ENCODE results near the gene IDNK.

The IDNK gene

DNA sequence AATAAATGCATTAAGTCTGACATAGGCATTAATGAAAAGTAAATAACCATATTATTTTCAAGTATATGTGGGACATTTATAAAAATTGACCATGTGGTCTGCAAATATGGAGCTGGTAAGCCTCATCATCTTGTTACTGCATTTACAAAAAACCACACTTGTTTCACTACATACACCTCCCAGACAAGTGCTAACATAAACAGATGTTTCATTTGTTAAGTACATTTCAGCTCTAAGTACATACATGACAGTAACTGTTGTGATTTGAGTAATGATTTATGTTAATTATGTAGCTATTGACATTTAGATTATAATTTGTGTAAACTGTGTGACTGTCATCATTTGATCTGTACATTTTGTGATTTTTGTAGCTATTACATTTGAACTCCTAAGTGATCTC, 13.9 kb downstream of the IDNK start:
- Histone ChIP-seq H3K27ac (ENCODE audit: low read depth, low read length) (no peak overlapping the region), H3K4me1 (ENCODE audit: control insufficient read depth, insufficient read depth, low read length) (no peaks in the 10 kb centered on the region), H3K27me3 (ENCODE audit: control insufficient read depth, insufficient read depth, low read length) (no peaks in the 10 kb centered on the region), H3K9me3 (ENCODE audit: control insufficient read depth, insufficient read depth, low read depth, low read length) (no peaks in the 10 kb centered on the region), H3K4me3 (ENCODE audit: low read depth, low read length) (no peak overlapping the region), H3K36me3 (ENCODE audit: control insufficient read depth, insufficient read depth, low read length) (no peaks in the 10 kb centered on the region), H3K9ac (ENCODE audit: low read length) (no peak overlapping the region)

DNA sequence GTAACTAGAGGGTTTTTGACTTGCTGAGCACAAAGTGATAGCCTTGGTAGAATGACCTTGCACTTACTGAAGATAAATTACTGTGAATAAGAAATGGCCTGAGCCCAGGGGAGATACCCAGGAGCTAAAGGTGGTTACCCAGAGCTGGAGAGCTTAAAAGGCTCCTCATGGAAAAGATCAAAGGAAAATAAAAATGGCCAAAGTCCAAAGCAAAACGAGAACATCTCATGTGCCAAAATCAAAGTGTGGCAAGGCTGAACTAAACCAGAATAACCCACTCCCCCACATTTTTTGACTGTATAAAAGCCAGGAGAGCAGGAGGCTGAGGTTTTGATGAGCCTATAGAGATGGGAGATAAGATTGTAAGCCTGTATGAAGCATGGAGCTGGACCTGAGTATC, 14.4 kb downstream of the IDNK start:
- Histone ChIP-seq H3K27me3 (ENCODE audit: control insufficient read depth, insufficient read depth, low read length) (no peaks in the 10 kb centered on the region), H3K27ac (ENCODE audit: low read depth, low read length) (no peak overlapping the region)

DNA sequence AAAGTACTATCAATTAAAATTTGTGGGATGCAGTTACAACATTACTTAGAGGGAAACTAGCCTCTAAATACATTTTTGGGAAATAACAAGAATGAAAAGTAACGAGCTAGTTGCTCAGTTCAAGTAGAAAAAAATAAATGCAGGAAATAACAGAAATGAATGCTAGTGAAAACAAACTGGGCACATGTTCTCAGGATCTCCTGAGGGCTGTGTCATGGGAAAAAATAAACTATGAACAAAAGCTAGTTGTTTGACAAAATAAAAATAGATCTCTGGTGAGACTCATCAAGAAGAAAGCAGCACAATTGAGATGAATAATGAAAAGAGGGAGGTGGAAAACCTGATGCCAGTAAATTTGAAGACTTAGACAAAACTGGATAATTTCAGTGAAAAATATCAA, 16.3 kb downstream of the IDNK start:
- H3K27ac ChIP-seq (ENCODE audit: low read depth, low read length), result no peak overlapping the region
- no peaks in the 10 kb centered on the region for H3K27me3 ChIP-seq (ENCODE audit: control insufficient read depth, insufficient read depth, low read length)
- no peak overlapping the region for H3K9ac ChIP-seq (ENCODE audit: low read length)
- no peak overlapping the region for H3K4me3 ChIP-seq (ENCODE audit: low read depth, low read length)
- no peaks in the 10 kb centered on the region for H3K4me1 ChIP-seq (ENCODE audit: control insufficient read depth, insufficient read depth, low read length)
- H3K9me3 ChIP-seq (ENCODE audit: control insufficient read depth, insufficient read depth, low read depth, low read length), result no peaks in the 10 kb centered on the region
- 0 out of 2 replicates have a peak, but pooled peaks cover 2% of the 10 kb centered on the region for H3K36me3 ChIP-seq (ENCODE audit: control insufficient read depth, insufficient read depth, low read length)

More for the DNA sequence above, 14.4 kb downstream of the IDNK start:
- no peaks in the 10 kb centered on the region for H3K36me3 ChIP-seq (ENCODE audit: control insufficient read depth, insufficient read depth, low read length)
- no peaks in the 10 kb centered on the region for H3K4me1 ChIP-seq (ENCODE audit: control insufficient read depth, insufficient read depth, low read length)
- no peak overlapping the region for H3K4me3 ChIP-seq (ENCODE audit: low read depth, low read length)
- no peak overlapping the region for H3K9ac ChIP-seq (ENCODE audit: low read length)
- H3K9me3 ChIP-seq (ENCODE audit: control insufficient read depth, insufficient read depth, low read depth, low read length), result no peaks in the 10 kb centered on the region

DNA sequence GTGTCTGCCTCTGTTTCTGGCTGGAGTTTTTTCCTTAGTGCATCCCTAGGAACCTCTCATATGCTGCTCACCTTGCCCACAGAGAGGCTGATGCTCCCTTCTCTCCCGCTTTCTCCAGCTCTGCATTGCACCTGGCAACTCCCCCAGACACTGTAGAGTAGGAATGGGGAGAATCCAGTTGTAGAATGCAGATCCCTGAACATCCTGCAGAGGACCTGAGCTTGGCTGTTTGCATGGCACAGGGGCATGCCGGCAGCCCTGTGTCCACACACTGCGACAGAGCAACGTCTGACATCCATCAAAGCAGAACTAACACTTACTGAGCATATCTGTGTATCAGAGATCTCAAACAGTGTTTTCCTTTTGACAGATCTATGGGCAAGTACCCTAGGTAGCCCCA, 19.9 kb downstream of the IDNK start:
- peaks cover 13% of the 10 kb centered on the region; the same call in 1 of the 2 replicates for H3K36me3 ChIP-seq (ENCODE audit: control insufficient read depth, insufficient read depth, low read length)
- no peaks in the 10 kb centered on the region for H3K27me3 ChIP-seq (ENCODE audit: control insufficient read depth, insufficient read depth, low read length)
- H3K27ac ChIP-seq (ENCODE audit: low read depth, low read length), result no peak overlapping the region
- H3K4me1 ChIP-seq (ENCODE audit: control insufficient read depth, insufficient read depth, low read length), result no peaks in the 10 kb centered on the region
- no peak overlapping the region for H3K9ac ChIP-seq (ENCODE audit: low read length)
- H3K9me3 ChIP-seq (ENCODE audit: control insufficient read depth, insufficient read depth, low read depth, low read length), result no peaks in the 10 kb centered on the region
- H3K4me3 ChIP-seq (ENCODE audit: low read depth, low read length), result no peak overlapping the region

DNA sequence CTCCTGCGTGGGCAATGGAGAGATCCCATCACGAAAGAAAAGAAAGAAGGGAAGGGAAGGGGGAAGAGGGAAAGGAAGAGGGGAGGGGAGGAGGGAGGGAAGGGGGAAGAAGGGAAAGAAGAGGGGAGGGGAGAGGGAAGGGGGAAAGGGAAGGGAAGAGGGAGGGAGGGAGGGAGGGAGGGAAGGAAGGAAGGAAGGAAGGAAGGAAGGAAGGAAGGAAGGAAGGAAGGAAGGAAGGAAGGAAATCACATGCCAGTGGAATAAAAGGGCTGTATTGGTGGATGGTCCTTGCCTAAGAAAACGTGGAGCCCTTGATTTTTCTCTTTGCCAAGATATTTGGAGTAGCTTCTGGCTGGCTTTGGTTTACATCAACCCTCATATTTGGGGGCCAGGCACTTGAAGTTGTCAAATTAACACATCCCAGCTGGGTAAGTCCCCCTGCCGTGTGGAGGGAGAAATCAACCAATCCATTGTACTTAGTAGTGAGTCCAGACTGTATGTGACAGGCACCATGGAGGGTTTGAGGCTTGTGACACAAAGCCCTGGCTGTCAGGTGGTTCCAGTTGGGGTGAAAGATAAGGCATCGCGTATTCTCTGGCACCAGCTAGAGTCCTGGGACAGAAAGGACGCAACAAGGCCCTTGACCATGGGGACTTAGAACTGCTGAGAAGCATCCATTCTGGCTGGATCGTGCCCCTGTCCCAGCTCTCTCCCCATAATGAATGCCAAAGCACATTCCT, 23.7 kb downstream of the IDNK start:
- peaks cover 3% of the 10 kb centered on the region; the same call in 1 of the 2 replicates for H3K9me3 ChIP-seq (ENCODE audit: control insufficient read depth, insufficient read depth, low read depth, low read length)
- no peak overlapping the region for H3K4me3 ChIP-seq (ENCODE audit: low read depth, low read length)
- peaks cover 6% of the 10 kb centered on the region; the same call in 1 of the 2 replicates for H3K4me1 ChIP-seq (ENCODE audit: control insufficient read depth, insufficient read depth, low read length)
- H3K9ac ChIP-seq (ENCODE audit: low read length), result no peak overlapping the region
- no peak overlapping the region for H3K27ac ChIP-seq (ENCODE audit: low read depth, low read length)
- H3K27me3 ChIP-seq (ENCODE audit: control insufficient read depth, insufficient read depth, low read length), result no peaks in the 10 kb centered on the region
- H3K36me3 ChIP-seq (ENCODE audit: control insufficient read depth, insufficient read depth, low read length), result peaks cover 29% of the 10 kb centered on the region

DNA sequence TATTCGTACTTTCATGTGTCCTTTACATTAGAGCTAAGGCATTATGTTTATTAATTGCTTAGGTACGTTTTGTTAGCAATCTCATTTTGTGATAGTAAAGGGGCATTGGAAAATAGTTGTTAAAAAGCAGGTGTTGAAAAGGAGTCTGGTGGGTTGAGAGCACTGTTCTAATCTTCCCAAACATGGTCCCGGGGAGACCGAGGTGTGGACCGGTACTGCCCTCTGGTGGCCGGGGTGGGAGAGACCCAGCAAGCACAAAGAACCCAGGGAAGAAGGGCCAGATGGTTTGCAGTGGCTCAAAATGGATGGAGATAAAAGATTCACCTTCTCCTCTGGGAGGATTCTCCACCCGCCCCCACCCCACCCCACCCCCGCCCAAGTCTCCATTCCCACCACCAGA, 26.1 kb downstream of the IDNK start:
- H3K4me3 ChIP-seq (ENCODE audit: low read depth, low read length), result no peak overlapping the region
- peaks cover 6% of the 10 kb centered on the region; the same call in 1 of the 2 replicates for H3K4me1 ChIP-seq (ENCODE audit: control insufficient read depth, insufficient read depth, low read length)
- H3K9ac ChIP-seq (ENCODE audit: low read length), result no peak overlapping the region
- H3K9me3 ChIP-seq (ENCODE audit: control insufficient read depth, insufficient read depth, low read depth, low read length), result peaks cover 7% of the 10 kb centered on the region; the same call in 1 of the 2 replicates
- H3K27ac ChIP-seq (ENCODE audit: low read depth, low read length), result no peak overlapping the region
- H3K27me3 ChIP-seq (ENCODE audit: control insufficient read depth, insufficient read depth, low read length), result no peaks in the 10 kb centered on the region
- peaks cover 46% of the 10 kb centered on the region for H3K36me3 ChIP-seq (ENCODE audit: control insufficient read depth, insufficient read depth, low read length)

DNA sequence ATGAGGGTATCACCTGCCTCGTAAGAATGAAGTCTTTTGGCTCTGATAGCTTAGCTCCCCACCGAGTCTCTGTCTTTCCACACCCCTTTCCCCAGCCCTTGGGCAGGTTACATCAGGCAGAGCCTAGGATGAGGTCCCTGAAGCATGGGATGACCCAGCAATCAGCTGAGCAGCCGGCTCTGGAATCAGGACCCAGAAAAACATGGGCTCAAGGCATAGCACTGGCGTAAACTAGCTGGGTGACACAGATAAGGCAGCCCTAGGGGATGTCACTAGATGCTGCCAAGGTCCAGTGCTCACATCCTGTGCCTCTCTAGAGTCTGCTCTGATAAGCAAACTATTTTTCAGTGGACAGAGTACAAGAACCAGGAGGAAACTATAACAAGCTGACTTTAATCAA, 26.6 kb downstream of the IDNK start:
- Histone ChIP-seq H3K27ac (ENCODE audit: low read depth, low read length) (peak overlapping the region; percentile 63; the same call in 1 of the 2 replicates), H3K27me3 (ENCODE audit: control insufficient read depth, insufficient read depth, low read length) (no peaks in the 10 kb centered on the region), H3K9ac (ENCODE audit: low read length) (peak overlapping the region; percentile 44), H3K9me3 (ENCODE audit: control insufficient read depth, insufficient read depth, low read depth, low read length) (peaks cover 7% of the 10 kb centered on the region; the same call in 1 of the 2 replicates), H3K4me1 (ENCODE audit: control insufficient read depth, insufficient read depth, low read length) (peaks cover 6% of the 10 kb centered on the region; the same call in 1 of the 2 replicates), H3K36me3 (ENCODE audit: control insufficient read depth, insufficient read depth, low read length) (peaks cover 49% of the 10 kb centered on the region), H3K4me3 (ENCODE audit: low read depth, low read length) (no peak overlapping the region)

DNA sequence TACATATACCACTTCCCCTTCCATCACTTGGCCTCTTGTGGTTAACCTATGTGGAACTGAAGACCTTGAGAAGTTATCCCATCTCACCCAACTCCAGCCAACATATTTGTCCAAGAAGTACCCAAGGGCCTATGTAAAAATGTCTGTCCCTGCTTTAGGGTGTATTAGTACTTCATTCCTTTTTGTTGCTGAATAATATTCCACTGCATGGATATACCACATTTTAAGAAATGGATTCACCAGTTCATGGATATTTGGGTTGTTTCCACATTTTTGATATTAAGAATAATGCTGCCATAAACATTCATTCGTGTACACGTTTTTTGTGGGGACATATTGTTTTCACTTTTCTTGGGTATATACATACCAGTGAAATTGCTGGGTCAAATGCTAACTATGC, 28.6 kb downstream of the IDNK start:
- peaks cover 66% of the 10 kb centered on the region for H3K36me3 ChIP-seq (ENCODE audit: control insufficient read depth, insufficient read depth, low read length)
- H3K9me3 ChIP-seq (ENCODE audit: control insufficient read depth, insufficient read depth, low read depth, low read length), result peaks cover 7% of the 10 kb centered on the region; the same call in 1 of the 2 replicates
- no peaks in the 10 kb centered on the region for H3K27me3 ChIP-seq (ENCODE audit: control insufficient read depth, insufficient read depth, low read length)
- peaks cover 6% of the 10 kb centered on the region; the same call in 1 of the 2 replicates for H3K4me1 ChIP-seq (ENCODE audit: control insufficient read depth, insufficient read depth, low read length)
- no peak overlapping the region for H3K9ac ChIP-seq (ENCODE audit: low read length)
- no peak overlapping the region for H3K4me3 ChIP-seq (ENCODE audit: low read depth, low read length)
- H3K27ac ChIP-seq (ENCODE audit: low read depth, low read length), result no peak overlapping the region

DNA sequence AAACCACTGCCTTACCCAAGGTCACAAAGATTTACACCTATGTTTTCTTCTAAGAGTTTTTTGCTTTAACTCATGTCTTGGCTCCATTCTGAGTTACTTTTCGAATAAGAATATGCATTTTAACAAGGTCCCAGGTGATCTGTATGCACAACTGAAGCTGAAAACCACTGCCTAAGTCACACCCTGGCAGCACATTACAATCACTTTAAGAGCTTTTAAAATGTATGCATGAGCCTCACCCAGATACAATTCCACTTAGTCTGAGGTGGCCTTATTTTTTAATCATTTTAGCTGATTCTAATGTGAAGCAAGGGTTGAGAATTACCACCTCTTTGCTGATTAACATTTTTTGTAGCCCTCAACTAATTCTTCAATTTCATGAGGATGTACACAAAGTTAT, 29.5 kb downstream of the IDNK start:
- no peak overlapping the region for H3K4me3 ChIP-seq (ENCODE audit: low read depth, low read length)
- peaks cover 7% of the 10 kb centered on the region; the same call in 1 of the 2 replicates for H3K9me3 ChIP-seq (ENCODE audit: control insufficient read depth, insufficient read depth, low read depth, low read length)
- no peaks in the 10 kb centered on the region for H3K27me3 ChIP-seq (ENCODE audit: control insufficient read depth, insufficient read depth, low read length)
- H3K36me3 ChIP-seq (ENCODE audit: control insufficient read depth, insufficient read depth, low read length), result peaks cover 72% of the 10 kb centered on the region
- no peak overlapping the region for H3K9ac ChIP-seq (ENCODE audit: low read length)
- peaks cover 6% of the 10 kb centered on the region; the same call in 1 of the 2 replicates for H3K4me1 ChIP-seq (ENCODE audit: control insufficient read depth, insufficient read depth, low read length)
- H3K27ac ChIP-seq (ENCODE audit: low read depth, low read length), result no peak overlapping the region

DNA sequence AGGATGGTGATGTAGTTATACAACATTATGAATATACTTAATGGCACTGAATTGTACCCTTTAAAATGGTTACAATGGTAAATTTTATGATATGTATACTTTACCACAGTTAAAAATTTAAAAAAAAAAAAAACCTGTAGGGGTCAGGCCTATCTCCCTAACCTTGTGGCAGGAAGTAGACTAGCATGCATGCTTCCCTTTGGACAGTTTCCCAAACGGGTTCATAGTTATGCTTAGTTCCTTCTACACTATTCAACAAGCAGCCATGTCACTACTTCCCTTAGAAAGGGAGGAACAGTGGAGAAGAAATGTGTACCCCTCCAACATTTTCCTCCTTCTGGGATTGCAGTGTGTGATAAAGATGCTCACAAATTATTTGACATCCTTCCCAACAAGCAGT, 32.5 kb downstream of the IDNK start:
- H3K9ac ChIP-seq (ENCODE audit: low read length), result no peak overlapping the region
- no peak overlapping the region for H3K4me3 ChIP-seq (ENCODE audit: low read depth, low read length)
- no peaks in the 10 kb centered on the region for H3K27me3 ChIP-seq (ENCODE audit: control insufficient read depth, insufficient read depth, low read length)
- H3K9me3 ChIP-seq (ENCODE audit: control insufficient read depth, insufficient read depth, low read depth, low read length), result peaks cover 7% of the 10 kb centered on the region; the same call in 1 of the 2 replicates
- no peaks in the 10 kb centered on the region for H3K4me1 ChIP-seq (ENCODE audit: control insufficient read depth, insufficient read depth, low read length)
- H3K36me3 ChIP-seq (ENCODE audit: control insufficient read depth, insufficient read depth, low read length), result peaks cover 88% of the 10 kb centered on the region
- H3K27ac ChIP-seq (ENCODE audit: low read depth, low read length), result no peak overlapping the region

DNA sequence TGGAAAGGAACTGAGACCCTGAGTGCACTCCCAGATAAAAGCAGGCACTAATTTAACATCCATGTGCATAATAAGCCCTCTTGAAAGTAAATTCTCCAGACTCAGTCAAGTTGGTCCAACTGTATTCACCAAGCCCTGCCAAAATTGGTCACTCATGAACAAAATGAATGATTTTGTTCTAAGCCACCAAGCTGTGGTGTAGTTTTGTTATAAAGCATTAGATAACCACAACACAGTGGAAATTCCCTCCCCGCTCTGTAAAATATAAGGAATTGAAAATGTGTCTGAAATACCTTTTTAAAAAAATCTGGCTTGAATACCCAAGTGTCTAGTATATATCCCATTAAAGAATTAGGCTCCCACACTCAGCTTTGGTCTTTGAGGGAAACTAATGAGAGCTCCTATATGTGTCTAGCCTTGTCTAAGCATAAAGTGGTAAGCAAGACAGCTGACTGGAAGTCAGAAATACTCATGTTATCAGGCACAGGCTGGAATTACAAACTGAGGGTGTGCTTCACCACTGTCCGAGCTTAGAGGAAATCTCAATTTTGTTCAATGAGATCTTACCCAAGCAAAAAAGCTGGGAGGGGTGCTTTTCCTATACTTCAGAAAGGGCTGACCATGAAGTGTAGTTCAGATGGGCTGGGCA, 33.2 kb downstream of the IDNK start:
- Histone ChIP-seq H3K27ac (ENCODE audit: low read depth, low read length) (no peak overlapping the region), H3K4me1 (ENCODE audit: control insufficient read depth, insufficient read depth, low read length) (no peaks in the 10 kb centered on the region), H3K27me3 (ENCODE audit: control insufficient read depth, insufficient read depth, low read length) (no peaks in the 10 kb centered on the region), H3K36me3 (ENCODE audit: control insufficient read depth, insufficient read depth, low read length) (peaks cover 91% of the 10 kb centered on the region), H3K9ac (ENCODE audit: low read length) (no peak overlapping the region), H3K4me3 (ENCODE audit: low read depth, low read length) (no peak overlapping the region), H3K9me3 (ENCODE audit: control insufficient read depth, insufficient read depth, low read depth, low read length) (peaks cover 7% of the 10 kb centered on the region; the same call in 1 of the 2 replicates)

All from HUES6 (cell line).